GM19328 (cell line): ENCODE results near the gene WNT16.
"Not testable (repeated sequence)": the region's sequence is repeated elsewhere in the genome, so short reads cannot be mapped to it uniquely, and the experiment has no call there.

Experiments
- ATAC-seq: cut with Tn5 transposase; IDR thresholded peaks from one replicate; pipeline ENCODE4 v1.9.1; 2021; ENCODE audit warnings: mild to moderate bottlenecking, moderate library complexity; ENCODE audit not compliant: unreplicated experiment

The WNT16 gene

GRCh38 chr7:121305109-121305508 is 23.7 kb upstream of the WNT16 start:
- ATAC-seq = no peak

- no peak for ATAC-seq
Measured at GRCh38 chr7:121306565-121306964, 22.2 kb upstream of the WNT16 start.

GRCh38 chr7:121307021-121307574 is 21.7 kb upstream of the WNT16 start:
- no peak for ATAC-seq

- no peak for ATAC-seq
Measured at GRCh38 chr7:121313220-121313792, 15.5 kb upstream of the WNT16 start.

DNA sequence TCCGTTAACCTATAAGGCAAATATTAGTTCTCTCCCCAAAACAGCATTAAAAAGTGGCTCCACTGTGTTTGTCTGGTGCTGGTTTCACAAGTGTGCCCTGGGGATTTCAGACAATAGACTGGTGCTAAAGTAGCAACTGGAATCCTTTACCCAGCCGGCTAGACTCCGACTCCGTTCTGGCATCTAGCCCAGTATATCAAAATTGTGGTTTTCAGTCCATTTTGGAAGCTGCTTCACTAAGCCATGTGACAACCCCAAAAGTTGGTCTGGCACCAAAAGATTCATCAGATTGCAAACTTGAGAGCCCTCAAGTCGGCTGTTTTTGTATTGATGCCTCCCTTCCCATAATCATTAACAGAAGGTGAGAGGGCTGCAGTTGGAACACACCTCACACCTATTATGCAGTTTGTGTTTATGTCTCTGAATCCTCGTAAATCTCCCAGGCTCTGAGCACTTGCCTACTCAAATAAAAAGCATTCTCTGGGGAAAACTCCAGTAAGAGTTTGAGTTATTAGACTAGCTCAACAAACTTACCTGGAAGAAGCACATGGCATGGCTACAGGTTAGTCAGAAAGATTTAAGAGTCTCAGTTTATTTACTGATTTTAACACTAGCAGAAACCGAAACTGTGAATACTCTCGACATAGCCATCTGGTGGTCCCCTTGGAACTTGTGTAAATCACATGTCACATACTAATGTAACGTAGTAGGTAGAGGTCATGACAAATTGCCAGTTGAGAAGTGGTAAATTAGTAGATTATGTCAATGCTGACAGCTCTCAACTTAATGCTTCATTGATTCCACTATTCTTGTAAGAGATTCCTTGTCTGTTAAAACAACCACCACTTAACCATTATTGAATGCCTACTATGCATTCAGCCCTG is 14.8 kb upstream of the WNT16 start:
- peak; percentile 71 for ATAC-seq

DNA sequence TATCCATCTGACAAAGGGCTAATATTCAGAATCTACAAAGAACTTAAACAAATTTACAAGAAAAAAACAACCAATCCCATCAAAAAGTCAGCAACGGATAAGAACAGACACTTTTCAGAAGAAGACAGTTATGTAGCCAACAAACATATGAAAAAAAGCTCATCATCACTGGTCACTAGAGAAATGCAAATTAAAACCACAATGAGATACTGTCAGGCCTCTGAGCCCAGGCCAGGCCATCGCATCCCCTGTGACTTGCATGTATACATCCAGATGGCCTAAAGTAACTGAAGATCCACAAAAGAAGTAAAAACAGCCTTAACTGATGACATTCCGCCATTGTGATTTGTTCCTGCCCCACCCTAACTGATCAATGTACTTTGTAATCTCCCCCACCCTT is 13.6 kb upstream of the WNT16 start:
- not testable (repeated sequence) for ATAC-seq

- no peak for ATAC-seq
Measured at GRCh38 chr7:121322460-121322859, 6.3 kb upstream of the WNT16 start.

DNA sequence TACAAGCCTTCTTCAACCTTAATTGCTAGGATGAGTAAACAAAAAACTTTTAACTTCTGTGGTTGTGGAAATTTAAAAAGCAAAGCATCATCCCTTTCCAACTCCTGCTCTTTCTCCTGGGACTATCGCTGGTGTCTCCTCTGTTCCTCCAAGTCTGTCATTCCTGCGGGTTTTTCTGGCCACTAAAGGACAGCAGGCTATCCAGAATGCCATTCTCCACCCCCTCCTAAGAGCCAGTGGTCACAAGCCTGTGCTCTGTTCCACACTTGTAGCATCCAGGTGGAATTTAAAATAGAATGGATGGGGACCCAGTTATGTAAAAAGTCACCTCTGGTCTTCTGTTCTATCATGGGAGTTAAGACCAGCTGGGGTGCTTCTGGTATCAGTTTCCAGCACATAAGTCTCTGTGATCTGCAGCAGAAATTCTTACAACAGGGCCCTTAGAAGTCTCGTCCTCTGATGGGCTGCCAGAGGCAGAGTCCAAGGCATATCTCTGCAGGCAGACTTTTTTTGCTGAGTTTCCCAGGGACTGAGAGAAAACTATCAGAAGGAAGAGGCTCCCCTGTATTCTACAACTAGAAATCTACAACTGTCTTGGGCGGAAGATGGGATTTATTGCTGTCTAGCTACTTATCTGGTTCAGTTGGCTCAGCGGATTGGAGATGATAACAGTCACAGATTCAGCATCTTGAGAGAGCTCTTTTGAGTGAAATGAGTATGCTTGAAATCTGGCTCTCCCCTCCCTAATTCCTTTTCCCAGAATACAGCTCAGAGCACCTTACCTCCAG is 5.1 kb upstream of the WNT16 start:
- no peak for ATAC-seq

DNA sequence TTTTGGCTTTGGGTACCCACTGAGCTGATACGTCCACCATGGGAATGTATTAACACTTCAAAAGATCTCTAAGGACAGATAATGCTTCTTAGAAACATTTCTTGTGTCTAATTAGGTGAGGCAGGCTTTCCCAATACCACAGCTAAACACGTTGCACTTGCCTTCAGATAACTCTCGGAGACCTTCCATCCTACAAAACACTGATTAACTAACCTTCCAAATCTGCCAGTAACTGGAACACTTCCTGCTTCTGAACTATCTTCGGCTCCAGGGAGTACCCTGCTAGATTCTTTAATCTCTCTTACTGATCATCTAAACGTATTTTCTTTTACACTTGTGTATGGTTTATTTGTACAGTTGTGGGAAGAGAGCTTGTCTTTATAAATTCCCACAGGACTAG is 1.1 kb upstream of the WNT16 start:
- no peak for ATAC-seq

DNA sequence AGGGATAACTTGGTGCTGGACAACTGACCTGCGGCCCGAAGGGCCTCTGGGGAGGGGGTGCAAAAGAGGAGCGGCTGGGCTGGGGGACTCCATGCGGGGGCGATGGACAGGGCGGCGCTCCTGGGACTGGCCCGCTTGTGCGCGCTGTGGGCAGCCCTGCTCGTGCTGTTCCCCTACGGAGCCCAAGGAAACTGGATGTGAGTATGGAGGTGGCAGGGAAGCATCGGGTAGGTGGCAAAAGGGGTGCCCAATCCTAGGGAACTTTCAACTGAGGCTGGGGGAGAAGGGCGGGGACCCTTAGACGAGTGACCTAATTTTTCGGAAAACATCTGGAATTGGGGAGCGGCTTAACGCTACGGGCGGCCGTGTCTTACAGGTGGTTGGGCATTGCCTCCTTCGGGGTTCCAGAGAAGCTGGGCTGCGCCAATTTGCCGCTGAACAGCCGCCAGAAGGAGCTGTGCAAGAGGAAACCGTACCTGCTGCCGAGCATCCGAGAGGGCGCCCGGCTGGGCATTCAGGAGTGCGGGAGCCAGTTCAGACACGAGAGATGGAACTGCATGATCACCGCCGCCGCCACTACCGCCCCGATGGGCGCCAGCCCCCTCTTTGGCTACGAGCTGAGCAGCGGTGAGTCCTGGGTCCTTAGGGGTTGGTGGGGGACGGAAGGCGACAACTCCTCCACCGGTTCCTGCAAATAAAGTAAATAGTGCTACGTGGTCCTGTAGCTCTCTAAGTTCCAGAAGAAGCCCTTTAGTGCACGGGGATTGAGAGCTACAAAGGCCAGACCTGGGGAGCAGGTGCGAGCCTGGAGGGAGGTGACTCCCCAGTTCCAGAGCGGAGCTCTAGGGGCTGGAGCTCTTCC is 622 bp downstream of the WNT16 start:
- ATAC-seq = peak; percentile 44

DNA sequence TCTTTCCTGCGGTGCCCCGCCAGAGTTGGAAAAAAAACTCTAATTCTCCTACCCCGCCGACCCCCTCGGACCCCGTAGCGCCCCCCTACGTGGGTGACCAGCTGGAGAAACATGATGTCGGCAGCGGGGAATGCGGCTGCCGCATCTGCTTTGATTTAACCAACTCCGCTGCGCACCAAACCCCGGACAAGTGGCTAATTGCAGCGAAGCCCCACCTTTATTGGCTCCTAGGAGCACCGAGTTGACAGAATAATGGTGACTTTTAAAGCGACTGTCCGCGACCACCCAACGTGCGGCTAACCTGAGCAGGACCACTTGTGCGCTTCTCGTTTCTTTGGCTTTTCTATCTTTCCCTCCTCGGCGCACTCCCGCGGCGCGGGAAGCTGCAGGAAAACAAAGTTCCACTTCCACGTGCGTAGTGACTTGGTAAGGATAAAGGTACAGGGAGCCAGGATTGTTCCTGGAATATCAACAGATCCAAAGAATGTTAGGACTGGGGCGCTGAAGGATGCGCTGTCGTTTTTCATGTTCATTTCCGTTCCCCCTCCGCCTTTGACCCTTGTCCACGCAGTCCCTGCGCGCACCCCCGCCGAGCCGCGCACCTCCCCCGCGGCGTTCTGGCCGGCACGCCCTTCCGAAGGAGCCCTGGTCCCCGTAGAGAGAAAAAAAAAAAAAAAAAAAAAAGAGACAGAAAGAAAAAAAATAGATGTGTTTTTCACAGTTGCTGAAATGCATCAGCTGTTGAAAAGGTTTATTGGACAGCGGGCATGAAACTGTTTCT is 1.4 kb downstream of the WNT16 start:
- ATAC-seq = no peak

GRCh38 chr7:121331048-121331447 is 2.2 kb downstream of the WNT16 start:
- no peak for ATAC-seq

DNA sequence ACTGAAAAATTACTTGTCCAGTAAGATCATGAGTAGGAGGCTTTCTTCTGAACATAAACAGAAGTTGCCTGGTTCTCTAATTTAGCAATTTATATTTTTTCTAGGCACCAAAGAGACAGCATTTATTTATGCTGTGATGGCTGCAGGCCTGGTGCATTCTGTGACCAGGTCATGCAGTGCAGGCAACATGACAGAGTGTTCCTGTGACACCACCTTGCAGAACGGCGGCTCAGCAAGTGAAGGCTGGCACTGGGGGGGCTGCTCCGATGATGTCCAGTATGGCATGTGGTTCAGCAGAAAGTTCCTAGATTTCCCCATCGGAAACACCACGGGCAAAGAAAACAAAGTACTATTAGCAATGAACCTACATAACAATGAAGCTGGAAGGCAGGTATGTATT is 2.8 kb downstream of the WNT16 start:
- ATAC-seq = no peak

DNA sequence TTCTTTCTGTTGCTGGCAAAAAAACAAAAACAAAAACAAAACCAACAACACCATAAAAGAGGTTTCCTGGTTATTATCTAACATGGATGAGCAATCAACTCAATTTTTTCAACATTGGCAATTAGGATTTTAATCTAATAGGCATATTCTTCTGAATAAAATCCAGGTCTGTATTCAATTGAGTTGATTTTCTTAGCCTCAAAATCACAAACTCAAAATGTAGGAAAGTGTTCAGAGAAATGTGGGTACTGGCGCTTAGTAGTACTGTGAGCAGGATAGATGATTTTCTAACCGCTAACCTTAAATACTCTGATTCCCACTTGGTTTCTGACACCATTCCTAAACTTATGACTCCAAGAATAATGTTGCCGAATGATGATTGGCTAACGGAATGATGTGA is 5.6 kb downstream of the WNT16 start:
- ATAC-seq = no peak

GRCh38 chr7:121334875-121335648 is 6.3 kb downstream of the WNT16 start:
- no peak for ATAC-seq

GRCh38 chr7:121336579-121336978 is 7.8 kb downstream of the WNT16 start:
- no peak for ATAC-seq

DNA sequence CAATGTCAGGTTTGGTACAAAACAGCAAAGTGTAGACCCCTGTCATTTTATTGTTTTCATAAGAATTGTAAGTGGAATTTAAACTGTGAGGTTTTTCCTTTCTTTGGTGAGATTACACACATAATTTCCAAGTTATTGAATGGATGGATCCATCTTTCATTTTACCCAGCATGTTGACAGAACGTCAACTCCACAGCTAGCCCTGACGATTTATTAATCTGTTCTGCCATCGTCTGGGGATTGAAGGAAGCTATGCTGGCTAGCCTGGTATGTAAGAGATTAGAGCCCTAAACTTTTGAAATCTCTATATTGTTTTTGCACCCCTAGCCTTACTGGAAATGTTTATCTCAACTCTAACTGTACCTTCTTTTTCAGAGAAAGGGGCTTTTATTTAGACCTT is 8.6 kb downstream of the WNT16 start:
- no peak for ATAC-seq

DNA sequence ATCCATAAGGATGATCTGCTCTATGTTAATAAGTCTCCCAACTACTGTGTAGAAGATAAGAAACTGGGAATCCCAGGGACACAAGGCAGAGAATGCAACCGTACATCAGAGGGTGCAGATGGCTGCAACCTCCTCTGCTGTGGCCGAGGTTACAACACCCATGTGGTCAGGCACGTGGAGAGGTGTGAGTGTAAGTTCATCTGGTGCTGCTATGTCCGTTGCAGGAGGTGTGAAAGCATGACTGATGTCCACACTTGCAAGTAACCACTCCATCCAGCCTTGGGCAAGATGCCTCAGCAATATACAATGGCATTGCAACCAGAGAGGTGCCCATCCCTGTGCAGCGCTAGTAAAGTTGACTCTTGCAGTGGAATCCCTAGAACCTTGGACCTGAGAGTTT is 10.3 kb downstream of the WNT16 start:
- no peak for ATAC-seq

DNA sequence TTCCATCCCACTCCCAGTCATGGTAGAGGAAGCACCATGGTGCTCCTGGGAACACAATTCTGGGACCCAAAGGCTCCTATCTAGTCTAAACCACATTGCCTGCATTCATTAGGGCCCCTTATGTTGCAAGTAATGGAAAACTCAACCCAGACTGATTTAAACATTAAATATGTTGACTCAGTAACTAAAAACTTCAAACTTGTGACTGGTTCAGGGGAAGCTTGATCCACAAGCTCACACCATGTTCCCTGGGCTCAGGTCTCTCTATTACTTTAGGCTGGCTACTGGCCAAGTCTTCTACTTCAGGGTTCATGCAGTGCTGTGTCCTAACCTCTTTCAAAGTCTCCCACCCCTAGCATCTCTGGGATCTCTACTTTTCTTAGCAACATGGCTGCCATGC is 13.1 kb downstream of the WNT16 start:
- ATAC-seq = no peak
